GM23248 (cell line): Measurements from ENCODE around the gene DENND2A.

Source experiments
- EZH2 ChIP-seq: fragments of 200-600 bp; sonication (generic); IDR thresholded peaks from 2 replicates; pipeline ENCODE4 v1.6.1; 2018; ENCODE audit warnings: antibody characterized with exemption, mild to moderate bottlenecking; ENCODE audit not compliant: insufficient read depth, poor library complexity, severe bottlenecking
- EZH2phosphoT487 ChIP-seq: fragments of 200-600 bp; sonication (generic); IDR thresholded peaks from 2 replicates; pipeline ENCODE4 v1.6.1; 2018; ENCODE audit warnings: antibody characterized with exemption, moderate library complexity, mild to moderate bottlenecking, low read depth; ENCODE audit not compliant: insufficient read depth

DNA sequence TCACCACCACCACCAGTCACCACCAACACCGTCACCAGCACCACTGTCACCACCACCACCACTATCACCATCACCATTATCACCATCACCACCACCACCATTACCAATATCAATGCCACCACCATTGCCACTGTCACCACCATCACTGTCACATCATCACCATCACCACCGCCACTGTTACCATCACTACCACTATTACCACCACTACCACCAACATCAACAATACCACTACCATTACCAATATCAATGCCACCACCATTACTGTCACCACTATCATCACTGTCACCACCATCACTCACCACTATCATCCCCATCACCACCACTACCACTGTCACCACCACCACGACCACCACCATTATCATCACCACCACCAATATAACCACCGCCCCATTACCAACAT lies 14.0 kb upstream of the DENND2A start:
- no peak for TF ChIP-seq EZH2phosphoT487
- TF ChIP-seq EZH2, result no peak
